Measurements from ENCODE around the gene TSPAN18. TPM values are rescaled to one million over a fixed set of nuclear protein-coding genes. Genes with fewer than 3 reads are reported as not detected.
"Not testable (repeated sequence)": the region's sequence is repeated elsewhere in the genome, so short reads cannot be mapped to it uniquely, and the experiment has no call there.

The TSPAN18 gene
- total RNA-seq, 1 experiment from 2014 or later = 13.3 TPM

- DNase-seq (ENCODE audit: low spot score) = no peak
- in situ Hi-C loops (cut with HindIII; ENCODE audit: low sequenced_read_pairs) = no loop called here
Measured at GRCh38 chr11:44870615-44871176, 143.9 kb downstream of the TSPAN18 start.

- in situ Hi-C loops (cut with HindIII; ENCODE audit: low sequenced_read_pairs); DNase-seq (ENCODE audit: low spot score): not testable (repeated sequence)
Measured at GRCh38 chr11:44871682-44872081, 144.9 kb downstream of the TSPAN18 start.

GRCh38 chr11:44872556-44872955 is 145.8 kb downstream of the TSPAN18 start:
- in situ Hi-C loops (cut with HindIII; ENCODE audit: low sequenced_read_pairs) = no loop called here
- DNase-seq (ENCODE audit: low spot score) = no peak

GRCh38 chr11:44873537-44873936 is 146.8 kb downstream of the TSPAN18 start:
- in situ Hi-C loops (cut with HindIII; ENCODE audit: low sequenced_read_pairs) = no loop called here
- no peak for DNase-seq (ENCODE audit: low spot score)

GRCh38 chr11:44874284-44874683 is 147.5 kb downstream of the TSPAN18 start:
- no peak for DNase-seq (ENCODE audit: low spot score)
- in situ Hi-C loops (cut with HindIII; ENCODE audit: low sequenced_read_pairs) = no loop called here

- DNase-seq (ENCODE audit: low spot score) = no peak
- in situ Hi-C loops (cut with HindIII; ENCODE audit: low sequenced_read_pairs) = no loop called here
Measured at GRCh38 chr11:44875037-44875436, 148.3 kb downstream of the TSPAN18 start.

GRCh38 chr11:44876194-44876723 is 149.5 kb downstream of the TSPAN18 start:
- in situ Hi-C loops (cut with HindIII; ENCODE audit: low sequenced_read_pairs) = no loop called here
- no peak for DNase-seq (ENCODE audit: low spot score)

GRCh38 chr11:44876906-44877305 is 150.1 kb downstream of the TSPAN18 start:
- in situ Hi-C loops (cut with HindIII; ENCODE audit: low sequenced_read_pairs) = no loop called here
- no peak for DNase-seq (ENCODE audit: low spot score)

- in situ Hi-C loops (cut with HindIII; ENCODE audit: low sequenced_read_pairs) = no loop called here
- DNase-seq (ENCODE audit: low spot score) = no peak
Measured at GRCh38 chr11:44877571-44878497, 151.1 kb downstream of the TSPAN18 start.

- DNase-seq (ENCODE audit: low spot score) = no peak
- in situ Hi-C loops (cut with HindIII; ENCODE audit: low sequenced_read_pairs) = no loop called here
Measured at GRCh38 chr11:44878711-44879110, 151.9 kb downstream of the TSPAN18 start.

- in situ Hi-C loops (cut with HindIII; ENCODE audit: low sequenced_read_pairs) = no loop called here
- DNase-seq (ENCODE audit: low spot score) = no peak
Measured at GRCh38 chr11:44879432-44879831, 152.7 kb downstream of the TSPAN18 start.

- no peak for DNase-seq (ENCODE audit: low spot score)
- in situ Hi-C loops (cut with HindIII; ENCODE audit: low sequenced_read_pairs) = no loop called here
Measured at GRCh38 chr11:44880511-44880910, 153.7 kb downstream of the TSPAN18 start.

GRCh38 chr11:44880953-44881352 is 154.2 kb downstream of the TSPAN18 start:
- in situ Hi-C loops (cut with HindIII; ENCODE audit: low sequenced_read_pairs) = no loop called here
- DNase-seq (ENCODE audit: low spot score) = no peak

- in situ Hi-C loops (cut with HindIII; ENCODE audit: low sequenced_read_pairs) = no loop called here
Measured at GRCh38 chr11:44883277-44883676, 156.5 kb downstream of the TSPAN18 start.

GRCh38 chr11:44884056-44884455 is 157.3 kb downstream of the TSPAN18 start:
- no peak for DNase-seq (ENCODE audit: low spot score)
- in situ Hi-C loops (cut with HindIII; ENCODE audit: low sequenced_read_pairs) = no loop called here

More at GRCh38 chr11:44883277-44883676, 156.5 kb downstream of the TSPAN18 start:
- no peak for DNase-seq (ENCODE audit: low spot score)

- in situ Hi-C loops (cut with HindIII; ENCODE audit: low sequenced_read_pairs) = no loop called here
- DNase-seq (ENCODE audit: low spot score) = no peak
Measured at GRCh38 chr11:44885065-44885810, 158.5 kb downstream of the TSPAN18 start.

GRCh38 chr11:44885919-44886789 is 159.4 kb downstream of the TSPAN18 start:
- DNase-seq (ENCODE audit: low spot score) = no peak
- in situ Hi-C loops (cut with HindIII; ENCODE audit: low sequenced_read_pairs) = no loop called here

GRCh38 chr11:44886790-44887140 is 160.0 kb downstream of the TSPAN18 start:
- in situ Hi-C loops (cut with HindIII; ENCODE audit: low sequenced_read_pairs) = no loop called here
- no peak for DNase-seq (ENCODE audit: low spot score)

- in situ Hi-C loops (cut with HindIII; ENCODE audit: low sequenced_read_pairs) = no loop called here
- DNase-seq (ENCODE audit: low spot score) = no peak
Measured at GRCh38 chr11:44887636-44888035, 160.9 kb downstream of the TSPAN18 start.

Data from G401 (cell line).